Right ventricle myocardium superior (tissue), 1 donor: ENCODE results near the gene DLL4. TPM values are rescaled to one million over a fixed set of nuclear protein-coding genes. Genes with fewer than 3 reads are reported as not detected.

Experiments used
- ATAC-seq: fragments of 200-7000 bp; cut with Tn5 transposase; one replicate; pipeline ENCODE4 v1.9.1; 2020; ENCODE audit warnings: mild to moderate bottlenecking; ENCODE audit not compliant: poor library complexity
- DNase-seq: peaks from one replicate; pipeline ENCODE4 v3.0.0-alpha.2; 2020
- intact Hi-C: fragments of 100-400 bp; cut with DNase I; formaldehyde crosslinking; loops from one replicate; pipeline ENCODE4 v1.11.2; 2022
- total RNA-seq: library from RNA; stranded (reverse); fragmentation: NEBNext Ultra II Directional; extraction: Animal tissue kit (Norgen Biotek cat#: 25700); gene quantifications from one replicate; pipeline ENCODE4 v1.2.1, GENCODE V29; 2021
- donor health status: DM: no; HTN: yes; CAD: no; lungs with severe emphysema.

The DLL4 gene
- total RNA-seq, 1 donor from 2014 or later = 10.7 TPM

DNA sequence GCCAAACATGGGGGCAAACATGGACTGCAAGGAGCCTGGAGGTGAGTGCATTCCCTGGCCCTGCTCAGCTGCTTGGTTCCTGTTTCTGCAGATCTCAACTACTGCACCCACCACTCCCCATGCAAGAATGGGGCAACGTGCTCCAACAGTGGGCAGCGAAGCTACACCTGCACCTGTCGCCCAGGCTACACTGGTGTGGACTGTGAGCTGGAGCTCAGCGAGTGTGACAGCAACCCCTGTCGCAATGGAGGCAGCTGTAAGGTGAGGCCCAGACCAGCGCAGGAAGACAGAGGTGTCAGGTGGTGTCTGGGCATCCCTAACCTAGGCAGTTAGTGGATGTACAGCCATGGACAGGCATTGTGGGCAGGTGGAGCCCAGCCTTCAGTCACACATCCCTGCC lies 5.3 kb downstream of the DLL4 start:
- no peak for ATAC-seq
- intact Hi-C loops = no loop called here
- DNase-seq = no peak

DNA sequence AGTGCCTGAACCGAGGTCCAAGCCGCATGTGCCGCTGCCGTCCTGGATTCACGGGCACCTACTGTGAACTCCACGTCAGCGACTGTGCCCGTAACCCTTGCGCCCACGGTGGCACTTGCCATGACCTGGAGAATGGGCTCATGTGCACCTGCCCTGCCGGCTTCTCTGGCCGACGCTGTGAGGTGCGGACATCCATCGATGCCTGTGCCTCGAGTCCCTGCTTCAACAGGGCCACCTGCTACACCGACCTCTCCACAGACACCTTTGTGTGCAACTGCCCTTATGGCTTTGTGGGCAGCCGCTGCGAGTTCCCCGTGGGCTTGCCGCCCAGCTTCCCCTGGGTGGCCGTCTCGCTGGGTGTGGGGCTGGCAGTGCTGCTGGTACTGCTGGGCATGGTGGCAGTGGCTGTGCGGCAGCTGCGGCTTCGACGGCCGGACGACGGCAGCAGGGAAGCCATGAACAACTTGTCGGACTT lies 7.1 kb downstream of the DLL4 start:
- ATAC-seq (no peak), DNase-seq (no peak)
- intact Hi-C loops = no loop called here

DNA sequence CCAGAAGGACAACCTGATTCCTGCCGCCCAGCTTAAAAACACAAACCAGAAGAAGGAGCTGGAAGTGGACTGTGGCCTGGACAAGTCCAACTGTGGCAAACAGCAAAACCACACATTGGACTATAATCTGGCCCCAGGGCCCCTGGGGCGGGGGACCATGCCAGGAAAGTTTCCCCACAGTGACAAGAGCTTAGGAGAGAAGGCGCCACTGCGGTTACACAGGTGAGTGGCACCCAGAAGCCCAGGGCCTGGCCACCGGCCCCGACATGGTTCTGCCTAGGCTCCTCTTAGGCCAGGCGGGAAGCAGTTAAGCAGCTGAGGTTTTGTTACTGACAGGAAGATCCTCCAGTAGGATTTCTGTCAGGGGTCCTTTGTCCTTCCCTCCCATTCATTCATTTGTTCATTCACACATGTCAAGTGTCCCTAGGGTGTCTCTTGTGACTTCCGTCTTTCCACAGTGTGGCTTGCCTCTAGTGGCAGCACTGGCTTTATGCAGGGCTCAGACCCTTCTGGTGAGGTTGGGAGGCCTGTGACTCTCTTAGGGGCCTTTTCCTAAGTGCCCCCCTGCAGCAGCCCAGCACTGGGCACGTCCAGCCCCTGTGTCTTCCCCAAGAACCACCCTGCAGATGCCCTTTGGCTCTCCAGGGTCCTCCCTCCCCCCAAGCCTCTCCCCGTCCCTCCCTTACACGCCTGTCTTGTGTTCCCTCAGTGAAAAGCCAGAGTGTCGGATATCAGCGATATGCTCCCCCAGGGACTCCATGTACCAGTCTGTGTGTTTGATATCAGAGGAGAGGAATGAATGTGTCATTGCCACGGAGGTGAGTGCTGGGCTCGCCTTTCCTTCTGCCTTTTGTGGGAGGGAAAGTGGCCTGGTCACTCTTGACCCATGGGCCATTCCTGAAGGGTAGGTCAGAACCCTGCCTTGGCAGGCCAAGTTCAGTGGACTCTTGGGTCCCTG lies 7.8 kb downstream of the DLL4 start:
- intact Hi-C loops = no loop called here
- DNase-seq (no peak), ATAC-seq (peak; percentile 36)

- DNase-seq (peak; percentile 44), ATAC-seq (peak; percentile 49)
- intact Hi-C loops = no loop called here
These were observed 8.8 kb downstream of the DLL4 start for GRCh38 chr15:40937762-40938535.

DNA sequence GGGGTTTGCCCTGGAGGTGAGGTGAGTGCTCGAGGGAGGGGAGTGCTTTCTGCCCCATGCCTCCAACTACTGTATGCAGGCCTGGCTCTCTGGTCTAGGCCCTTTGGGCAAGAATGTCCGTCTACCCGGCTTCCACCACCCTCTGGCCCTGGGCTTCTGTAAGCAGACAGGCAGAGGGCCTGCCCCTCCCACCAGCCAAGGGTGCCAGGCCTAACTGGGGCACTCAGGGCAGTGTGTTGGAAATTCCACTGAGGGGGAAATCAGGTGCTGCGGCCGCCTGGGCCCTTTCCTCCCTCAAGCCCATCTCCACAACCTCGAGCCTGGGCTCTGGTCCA lies 9.4 kb downstream of the DLL4 start:
- ATAC-seq (no peak), DNase-seq (peak; percentile 42)
- intact Hi-C loops = no loop called here

GRCh38 chr15:40940296-40940801 lies 11.2 kb downstream of the DLL4 start:
- DNase-seq (peak; percentile 61), ATAC-seq (peak; percentile 9)
- intact Hi-C loops = loop anchor here (5.0 kb wide), 2 partner anchors 33 to 82 kb away; no protein-coding TSS in a partner anchor

DNA sequence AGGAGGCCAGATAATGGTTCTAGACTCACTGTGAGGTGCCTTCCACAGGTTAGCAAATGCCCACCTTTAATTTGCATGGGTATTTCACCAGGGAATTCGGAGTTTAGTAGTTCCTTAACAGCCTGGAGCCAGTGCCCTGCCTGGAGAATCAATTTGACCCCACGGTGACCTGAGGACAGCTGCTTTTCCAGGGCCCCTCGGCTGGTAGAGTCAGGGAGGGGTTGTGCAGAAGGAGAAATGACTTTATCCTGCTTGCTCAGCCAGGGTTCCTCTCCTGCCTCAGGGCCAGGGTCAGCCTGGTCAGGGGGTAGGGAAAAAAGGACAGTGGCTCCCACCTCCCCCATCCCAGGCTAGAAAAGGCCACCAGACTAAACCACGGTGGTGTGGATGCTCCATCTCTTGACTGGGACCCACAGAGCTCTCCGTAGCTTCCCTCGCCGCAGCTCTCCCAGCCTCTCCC lies 12.0 kb downstream of the DLL4 start:
- DNase-seq (no peak), ATAC-seq (no peak)
- intact Hi-C loops = loop anchor here (5.0 kb wide), 2 partner anchors 34 to 81 kb away; no protein-coding TSS in a partner anchor

- DNase-seq (peak; percentile 88), ATAC-seq (peak; percentile 86)
- intact Hi-C loops = loop anchor here (5.0 kb wide), 2 partner anchors 34 to 81 kb away; no protein-coding TSS in a partner anchor
These were observed 12.6 kb downstream of the DLL4 start for GRCh38 chr15:40941528-40942336.

DNA sequence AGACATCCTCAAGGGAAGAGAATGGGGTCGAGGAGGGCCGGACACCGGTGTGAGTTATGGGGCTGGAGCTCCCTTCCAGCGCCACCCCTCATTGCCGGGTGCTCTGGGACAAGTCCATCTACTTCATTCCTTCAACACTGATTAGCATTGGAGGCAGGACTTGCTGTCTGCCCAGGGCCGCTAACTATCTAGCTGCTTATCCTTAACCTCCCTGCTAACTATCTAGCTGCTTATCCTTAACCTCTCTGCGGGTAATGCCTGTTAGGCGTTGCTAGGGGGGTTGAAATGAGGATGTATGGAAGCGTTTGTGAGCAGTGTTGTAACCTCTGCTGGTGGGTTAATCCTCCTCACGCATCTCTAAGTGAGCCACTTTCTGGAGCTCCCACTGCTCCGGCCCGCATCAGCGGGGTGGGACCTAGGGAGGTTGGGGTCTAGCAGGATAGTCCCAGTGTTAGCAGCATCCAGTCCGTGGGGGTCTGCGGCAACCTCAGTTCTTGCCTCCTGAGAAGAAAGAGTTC lies 13.3 kb downstream of the DLL4 start:
- ATAC-seq (peak; percentile 3), DNase-seq (peak; percentile 36)
- intact Hi-C loops = loop anchor here (5.0 kb wide), 2 partner anchors 35 to 80 kb away; no protein-coding TSS in a partner anchor

DNA sequence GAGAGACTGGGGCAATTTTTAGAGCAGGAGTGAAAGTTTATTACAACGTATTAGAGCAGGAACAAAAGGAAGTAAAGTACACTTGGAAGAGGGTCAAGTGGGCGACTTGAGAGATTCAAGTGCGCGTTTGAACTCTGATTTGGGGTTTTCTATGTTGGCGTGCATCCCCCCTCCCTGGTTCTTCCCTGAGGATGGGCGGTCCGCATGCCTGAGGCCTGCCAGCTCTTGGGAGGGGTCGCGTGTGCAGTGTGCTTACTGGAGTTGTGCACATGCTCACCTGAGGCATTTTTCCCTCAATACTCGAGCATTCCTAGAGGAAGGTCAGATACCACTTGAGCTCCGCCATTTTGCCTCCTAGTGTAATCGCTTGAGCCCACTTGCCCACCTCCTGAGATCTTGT lies 13.7 kb downstream of the DLL4 start:
- no peak for ATAC-seq
- intact Hi-C loops = loop anchor here (5.0 kb wide), 2 partner anchors 36 to 79 kb away; no protein-coding TSS in a partner anchor
- DNase-seq = no peak

DNA sequence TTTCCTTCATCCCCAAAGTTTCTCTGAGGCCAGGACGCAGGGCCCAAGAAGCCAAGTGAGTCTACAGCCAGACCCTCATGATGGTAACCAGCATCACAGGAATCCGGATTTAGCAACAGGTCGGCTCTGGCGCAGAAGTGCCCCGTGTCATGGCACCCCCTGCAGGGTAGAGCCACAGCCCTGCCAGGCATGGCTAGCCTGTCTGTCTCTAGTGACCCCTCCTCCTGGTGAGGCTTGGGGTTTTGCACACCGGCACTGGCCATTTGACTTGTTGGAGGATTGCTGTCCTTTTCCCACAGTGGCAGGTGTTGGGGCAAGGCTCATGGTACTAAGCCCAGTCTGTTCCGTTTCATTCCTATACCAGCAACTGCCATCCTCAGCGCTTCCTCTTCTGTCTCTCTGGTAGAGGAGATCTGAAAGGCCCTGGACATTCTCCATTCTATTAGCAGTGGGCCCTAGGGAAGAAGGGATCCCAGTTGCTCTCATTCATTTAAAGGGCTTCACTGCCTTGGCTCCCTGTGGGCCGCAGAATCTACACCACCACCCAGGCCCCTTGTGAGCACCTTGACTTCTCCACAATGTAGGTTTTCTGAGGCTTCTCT lies 14.7 kb downstream of the DLL4 start:
- DNase-seq = peak; percentile 4
- intact Hi-C loops = loop anchor here (5.0 kb wide), 2 partner anchors 37 to 78 kb away; no protein-coding TSS in a partner anchor
- no peak for ATAC-seq

DNA sequence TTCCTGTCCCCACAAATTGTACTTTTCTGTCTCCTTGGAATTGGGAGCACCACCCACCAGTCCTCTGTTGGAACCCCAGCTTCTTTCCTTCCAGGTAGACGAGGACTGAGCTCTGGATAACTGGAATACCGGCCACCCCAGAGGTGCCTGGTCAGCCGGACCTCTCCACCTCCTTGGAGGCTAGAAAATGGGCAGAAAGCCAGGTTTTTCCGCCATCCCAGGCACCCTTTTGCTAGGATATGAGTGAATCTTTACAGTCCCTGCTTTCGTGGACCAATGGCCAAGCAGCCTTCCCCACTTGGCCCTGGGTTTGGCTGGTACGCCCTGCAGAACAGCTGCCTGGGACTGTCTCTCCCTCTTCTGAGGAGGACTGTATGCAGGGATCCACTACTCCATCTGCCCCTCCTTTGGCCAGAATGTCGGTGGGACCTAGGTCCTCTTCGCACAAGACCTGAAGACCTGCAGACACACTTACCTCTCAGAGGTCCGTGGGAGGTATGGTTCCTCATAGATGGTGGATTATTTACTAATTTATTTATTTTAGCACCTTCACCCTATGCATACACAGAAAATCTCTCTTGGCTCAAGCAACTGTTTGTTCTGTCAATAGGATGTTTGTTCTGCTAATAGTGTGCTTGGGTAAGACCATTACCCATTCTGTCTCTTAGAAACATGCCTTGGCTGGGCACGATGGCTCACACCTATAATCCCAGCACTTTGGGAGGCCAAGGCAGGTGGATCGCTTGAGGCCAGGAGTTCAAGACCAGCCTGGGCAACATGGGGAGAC lies 15.6 kb downstream of the DLL4 start:
- DNase-seq (peak; percentile 6), ATAC-seq (no peak)
- intact Hi-C loops = loop anchor here (5.0 kb wide), 3 partner anchors 37 to 78 kb away; no protein-coding TSS in a partner anchor

DNA sequence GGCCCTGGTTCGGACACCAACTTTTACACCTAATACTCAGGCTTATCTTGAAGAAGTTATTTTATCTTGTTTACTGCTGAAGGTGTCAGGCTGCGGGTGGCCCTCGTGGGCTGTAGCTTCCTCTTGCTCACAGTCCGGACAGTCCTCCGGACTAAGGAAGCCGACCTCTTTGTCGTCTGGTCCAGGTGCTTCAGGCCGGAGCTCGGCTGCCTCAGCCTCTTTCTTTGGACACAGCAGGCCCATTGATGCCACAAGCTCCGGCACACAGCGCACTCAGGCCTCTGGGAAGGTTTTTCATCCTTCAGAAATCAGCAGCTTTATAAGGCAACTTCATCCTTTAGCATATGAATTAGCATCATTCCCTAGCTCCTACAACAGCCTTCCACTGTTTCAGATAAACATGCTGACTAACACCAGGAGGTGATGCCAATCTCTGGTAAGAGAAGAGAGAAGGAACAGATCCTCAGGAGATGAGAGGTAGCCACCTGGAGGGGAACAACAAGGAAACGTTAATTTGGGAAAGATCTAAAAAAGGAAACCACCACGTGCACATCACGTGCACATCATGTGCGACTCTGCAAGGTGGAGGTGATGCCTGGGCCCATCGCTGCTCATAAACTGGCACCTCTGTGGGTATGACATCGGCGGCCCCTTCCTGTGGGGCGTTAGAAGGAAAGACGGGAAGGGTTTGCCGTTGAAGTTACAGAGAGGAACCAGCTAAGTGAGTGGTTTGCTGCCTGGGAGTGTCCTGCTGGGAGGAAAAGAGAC lies 19.8 kb downstream of the DLL4 start:
- intact Hi-C loops = loop anchor here (5.0 kb wide), 1 partner anchor 33 kb away; no protein-coding TSS in a partner anchor
- peak; percentile 28 for DNase-seq
- no peak for ATAC-seq

DNA sequence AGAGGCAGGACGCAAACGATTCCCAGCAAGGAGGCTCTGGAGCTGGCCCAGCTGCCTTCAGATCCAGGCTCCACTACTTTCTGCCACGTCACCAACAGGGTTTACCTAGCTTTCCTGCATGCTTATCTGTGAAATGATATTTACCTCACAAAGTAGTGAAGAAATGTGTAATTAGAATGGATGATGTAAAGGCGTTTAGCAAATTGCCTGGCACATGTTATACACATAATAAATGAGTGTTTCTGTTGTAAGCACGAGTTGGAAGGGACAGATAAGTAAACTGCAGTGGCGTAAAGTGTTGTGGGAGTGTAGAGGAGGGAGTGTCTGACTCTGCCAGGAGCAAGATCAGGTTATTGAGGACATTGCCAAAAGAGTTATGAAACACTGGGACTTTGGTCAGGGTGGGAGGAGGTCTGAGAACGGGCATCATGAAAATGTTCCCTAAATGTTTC lies 20.6 kb downstream of the DLL4 start:
- intact Hi-C loops = loop anchor here (5.0 kb wide), 1 partner anchor 33 kb away; no protein-coding TSS in a partner anchor
- DNase-seq (no peak), ATAC-seq (no peak)

DNA sequence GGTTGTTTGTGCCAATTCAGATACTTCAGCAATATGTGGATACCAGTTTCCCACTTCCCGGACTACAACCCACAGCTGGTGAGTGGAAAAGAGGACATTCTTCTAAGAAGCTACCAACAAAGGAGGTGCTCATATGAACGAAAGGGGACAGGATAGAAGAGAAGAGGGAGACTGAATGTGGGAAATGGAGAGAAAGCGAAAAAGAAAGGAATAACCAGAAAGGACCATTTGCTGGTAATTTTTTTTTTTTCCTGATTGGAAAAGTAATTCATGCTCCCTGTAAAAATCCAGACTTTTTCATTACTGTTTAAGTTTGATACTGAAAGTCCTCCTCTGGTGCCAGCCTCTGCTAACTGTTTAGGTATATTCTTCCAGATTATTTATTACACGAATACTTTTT lies 22.6 kb downstream of the DLL4 start:
- no peak for ATAC-seq
- intact Hi-C loops = no loop called here

More for the DNA sequence above, 22.6 kb downstream of the DLL4 start:
- DNase-seq = no peak
